ENCODE measurements around the gene MBNL2.

The MBNL2 gene

GRCh38 chr13:97234236-97234635 is 12.1 kb downstream of the MBNL2 start:
- DNase-seq (ENCODE audit: low read depth in 2 of 2) = no peak

- DNase-seq (ENCODE audit: low read depth in 2 of 2) = no peak
Measured at GRCh38 chr13:97234742-97235141, 12.6 kb downstream of the MBNL2 start.

- no peak for DNase-seq (ENCODE audit: low read depth in 2 of 2)
Measured at GRCh38 chr13:97235549-97236231, 13.6 kb downstream of the MBNL2 start.

- no peak for DNase-seq (ENCODE audit: low read depth in 2 of 2)
Measured at GRCh38 chr13:97237388-97237787, 15.3 kb downstream of the MBNL2 start.

GRCh38 chr13:97238432-97238831 is 16.3 kb downstream of the MBNL2 start:
- no peak for DNase-seq (ENCODE audit: low read depth in 2 of 2)

GRCh38 chr13:97238883-97239282 is 16.8 kb downstream of the MBNL2 start:
- DNase-seq (ENCODE audit: low read depth in 2 of 2) = no peak

GRCh38 chr13:97239306-97239705 is 17.2 kb downstream of the MBNL2 start:
- DNase-seq (ENCODE audit: low read depth in 2 of 2) = no peak

- DNase-seq (ENCODE audit: low read depth in 2 of 2) = no peak
Measured at GRCh38 chr13:97239943-97240787, 18.0 kb downstream of the MBNL2 start.

- DNase-seq (ENCODE audit: low read depth in 2 of 2) = no peak
Measured at GRCh38 chr13:97240788-97241734, 18.9 kb downstream of the MBNL2 start.

- DNase-seq (ENCODE audit: low read depth in 2 of 2) = no peak
Measured at GRCh38 chr13:97241761-97242160, 19.6 kb downstream of the MBNL2 start.

GRCh38 chr13:97242755-97243497 is 20.8 kb downstream of the MBNL2 start:
- no peak for DNase-seq (ENCODE audit: low read depth in 2 of 2)

GRCh38 chr13:97243915-97244781 is 22.0 kb downstream of the MBNL2 start:
- no peak for DNase-seq (ENCODE audit: low read depth in 2 of 2)

- no peak for DNase-seq (ENCODE audit: low read depth in 2 of 2)
Measured at GRCh38 chr13:97245011-97245410, 22.9 kb downstream of the MBNL2 start.

GRCh38 chr13:97246596-97247158 is 24.5 kb downstream of the MBNL2 start:
- DNase-seq (ENCODE audit: low read depth in 2 of 2) = no peak

- DNase-seq (ENCODE audit: low read depth in 2 of 2) = no peak
Measured at GRCh38 chr13:97248243-97248642, 26.1 kb downstream of the MBNL2 start.

- DNase-seq (ENCODE audit: low read depth in 2 of 2) = no peak
Measured at GRCh38 chr13:97249093-97249795, 27.1 kb downstream of the MBNL2 start.

GRCh38 chr13:97249796-97250495 is 27.8 kb downstream of the MBNL2 start:
- no peak for DNase-seq (ENCODE audit: low read depth in 2 of 2)

GRCh38 chr13:97250560-97250959 is 28.4 kb downstream of the MBNL2 start:
- no peak for DNase-seq (ENCODE audit: low read depth in 2 of 2)

- no peak for DNase-seq (ENCODE audit: low read depth in 2 of 2)
Measured at GRCh38 chr13:97252735-97253134, 30.6 kb downstream of the MBNL2 start.
